Ishikawa (cell line): ENCODE measurements around the gene GALNTL6.

Source experiments
- CEBPB ChIP-seq: IDR thresholded peaks from 2 replicates; pipeline ENCODE4 v1.6.1; 2012
- EGR1 ChIP-seq: IDR thresholded peaks from 2 replicates; pipeline ENCODE4 v1.6.1; 2012
- EP300 ChIP-seq: IDR thresholded peaks from 2 replicates; pipeline ENCODE4 v1.6.1; 2012; ENCODE audit warnings: borderline replicate concordance
- MAX ChIP-seq: IDR thresholded peaks from 2 replicates; pipeline ENCODE4 v1.6.1; 2012
- RAD21 ChIP-seq: IDR thresholded peaks from 2 replicates; pipeline ENCODE4 v1.6.1; 2012; ENCODE audit warnings: low read depth
- REST ChIP-seq: IDR thresholded peaks from 2 replicates; pipeline ENCODE4 v1.6.1; 2012; ENCODE audit warnings: low read depth, mild to moderate bottlenecking
- TAF1 ChIP-seq: IDR thresholded peaks from 2 replicates; pipeline ENCODE4 v1.6.1; 2012; ENCODE audit warnings: low read depth, mild to moderate bottlenecking
- YY1 ChIP-seq: IDR thresholded peaks from 2 replicates; pipeline ENCODE4 v1.6.1; 2012; ENCODE audit warnings: low read depth

GRCh38 chr4:172243551-172243950 lies 430.3 kb downstream of the GALNTL6 start:
- no peak for TF ChIP-seq TAF1
- TF ChIP-seq MAX = no peak
- TF ChIP-seq CEBPB = no peak
- no peak for TF ChIP-seq RAD21
- no peak for TF ChIP-seq YY1
- TF ChIP-seq REST = no peak
- TF ChIP-seq EGR1 = no peak
- TF ChIP-seq EP300 = no peak
